HG03571 (cell line): ENCODE measurements around the gene KCNN3.

Source experiments
- ATAC-seq: cut with Tn5 transposase; IDR thresholded peaks from one replicate; pipeline ENCODE4 v1.9.1; 2021; ENCODE audit not compliant: unreplicated experiment

KCNN3 gene

GRCh38 chr1:154735061-154735803, 134.8 kb downstream of the KCNN3 start:
- ATAC-seq: no peak

GRCh38 chr1:154733621-154734020, 136.5 kb downstream of the KCNN3 start:
- no peak for ATAC-seq

- no peak for ATAC-seq
These were observed 139.0 kb downstream of the KCNN3 start for GRCh38 chr1:154730986-154731489.

GRCh38 chr1:154730259-154730658, 139.8 kb downstream of the KCNN3 start:
- no peak for ATAC-seq

- ATAC-seq: no peak
These were observed 140.5 kb downstream of the KCNN3 start for GRCh38 chr1:154729577-154729976.

- ATAC-seq: no peak
These were observed 141.0 kb downstream of the KCNN3 start for GRCh38 chr1:154729031-154729442.

GRCh38 chr1:154726896-154727753, 143.0 kb downstream of the KCNN3 start:
- ATAC-seq: no peak

- no peak for ATAC-seq
These were observed 143.6 kb downstream of the KCNN3 start for GRCh38 chr1:154726443-154726842.

GRCh38 chr1:154725865-154726264, 144.2 kb downstream of the KCNN3 start:
- ATAC-seq: no peak

- ATAC-seq: no peak
These were observed 149.5 kb downstream of the KCNN3 start for GRCh38 chr1:154720328-154721297.

GRCh38 chr1:154719586-154720327, 150.3 kb downstream of the KCNN3 start:
- ATAC-seq: no peak

- no peak for ATAC-seq
These were observed 151.5 kb downstream of the KCNN3 start for GRCh38 chr1:154718566-154718965.

GRCh38 chr1:154717528-154717924, 152.6 kb downstream of the KCNN3 start:
- ATAC-seq: no peak

GRCh38 chr1:154716614-154717527, 153.2 kb downstream of the KCNN3 start:
- ATAC-seq: no peak

GRCh38 chr1:154716011-154716410, 154.1 kb downstream of the KCNN3 start:
- ATAC-seq: no peak

- no peak for ATAC-seq
These were observed 154.7 kb downstream of the KCNN3 start for GRCh38 chr1:154715385-154715784.

- no peak for ATAC-seq
These were observed 155.4 kb downstream of the KCNN3 start for GRCh38 chr1:154714638-154715037.

GRCh38 chr1:154714052-154714623, 155.9 kb downstream of the KCNN3 start:
- ATAC-seq: no peak

- no peak for ATAC-seq
These were observed 157.1 kb downstream of the KCNN3 start for GRCh38 chr1:154713005-154713404.
